ENCODE data around the gene LGALS3BP. TPM values are rescaled to one million over a fixed set of nuclear protein-coding genes. Genes with fewer than 3 reads are reported as not detected.
"Not testable (repeated sequence)": the region's sequence is repeated elsewhere in the genome, so short reads cannot be mapped to it uniquely, and the experiment has no call there.

The LGALS3BP gene
- total RNA-seq, 1 donor from 2014 or later, result 147 TPM

- intact Hi-C loops (cut with DNase I), result loop anchor here (5.0 kb wide), 1 partner anchor 105 kb away; no protein-coding TSS in a partner anchor
- ATAC-seq (no peak), DNase-seq (ENCODE audit: low spot score) (peak; percentile 62)
Measured at GRCh38 chr17:78971756-78972506, 7.8 kb downstream of the LGALS3BP start.

- ATAC-seq (peak; percentile 50), DNase-seq (ENCODE audit: low spot score) (peak; percentile 94)
- intact Hi-C loops (cut with DNase I), result loop anchor here (5.0 kb wide), 1 partner anchor 104 kb away; no protein-coding TSS in a partner anchor
Measured at GRCh38 chr17:78970834-78971755, 8.6 kb downstream of the LGALS3BP start.

- no peak for ATAC-seq
- intact Hi-C loops (cut with DNase I), result loop anchor here (5.0 kb wide), 1 partner anchor 103 kb away; no protein-coding TSS in a partner anchor
- DNase-seq (ENCODE audit: low spot score), result no peak
Measured at GRCh38 chr17:78969865-78970264, 9.9 kb downstream of the LGALS3BP start.

- ATAC-seq (no peak), DNase-seq (ENCODE audit: low spot score) (no peak)
- intact Hi-C loops (cut with DNase I), result no loop called here
Measured at GRCh38 chr17:78967782-78968362, 11.9 kb downstream of the LGALS3BP start.

- peak; percentile 5 for ATAC-seq
- no peak for DNase-seq (ENCODE audit: low spot score)
- intact Hi-C loops (cut with DNase I), result no loop called here
Measured at GRCh38 chr17:78966910-78967600, 12.7 kb downstream of the LGALS3BP start.

GRCh38 chr17:78966123-78966813 is 13.5 kb downstream of the LGALS3BP start:
- intact Hi-C loops (cut with DNase I), result no loop called here
- ATAC-seq (peak; percentile 67), DNase-seq (ENCODE audit: low spot score) (no peak)

GRCh38 chr17:78965491-78965924 is 14.2 kb downstream of the LGALS3BP start:
- no peak for ATAC-seq
- intact Hi-C loops (cut with DNase I), result no loop called here

GRCh38 chr17:78963378-78963777 is 16.3 kb downstream of the LGALS3BP start:
- no peak for DNase-seq (ENCODE audit: low spot score)
- no peak for ATAC-seq
- intact Hi-C loops (cut with DNase I), result no loop called here

More at GRCh38 chr17:78965491-78965924, 14.2 kb downstream of the LGALS3BP start:
- no peak for DNase-seq (ENCODE audit: low spot score)

GRCh38 chr17:78962984-78963348 is 16.8 kb downstream of the LGALS3BP start:
- DNase-seq (ENCODE audit: low spot score); ATAC-seq; intact Hi-C loops (cut with DNase I): not testable (repeated sequence)

GRCh38 chr17:78962345-78962983 is 17.3 kb downstream of the LGALS3BP start:
- no peak for ATAC-seq
- no peak for DNase-seq (ENCODE audit: low spot score)
- intact Hi-C loops (cut with DNase I), result no loop called here

- ATAC-seq (no peak), DNase-seq (ENCODE audit: low spot score) (no peak)
- intact Hi-C loops (cut with DNase I), result no loop called here
Measured at GRCh38 chr17:78961571-78961970, 18.2 kb downstream of the LGALS3BP start.

GRCh38 chr17:78960928-78961327 is 18.8 kb downstream of the LGALS3BP start:
- intact Hi-C loops (cut with DNase I), result no loop called here
- no peak for DNase-seq (ENCODE audit: low spot score)
- peak; percentile 50 for ATAC-seq

- intact Hi-C loops (cut with DNase I), result no loop called here
- ATAC-seq, result no peak
- DNase-seq (ENCODE audit: low spot score), result no peak
Measured at GRCh38 chr17:78959803-78960202, 19.9 kb downstream of the LGALS3BP start.

- intact Hi-C loops (cut with DNase I), result no loop called here
- ATAC-seq (peak; percentile 27), DNase-seq (ENCODE audit: low spot score) (no peak)
Measured at GRCh38 chr17:78958641-78959127, 21.0 kb downstream of the LGALS3BP start.

- ATAC-seq (no peak), DNase-seq (ENCODE audit: low spot score) (no peak)
- intact Hi-C loops (cut with DNase I), result no loop called here
Measured at GRCh38 chr17:78957128-78957527, 22.6 kb downstream of the LGALS3BP start.

- no peak for DNase-seq (ENCODE audit: low spot score)
- ATAC-seq, result no peak
- intact Hi-C loops (cut with DNase I), result no loop called here
Measured at GRCh38 chr17:78956254-78956653, 23.5 kb downstream of the LGALS3BP start.

GRCh38 chr17:78954684-78955083 is 25.0 kb downstream of the LGALS3BP start:
- ATAC-seq (no peak), DNase-seq (ENCODE audit: low spot score) (no peak)
- intact Hi-C loops (cut with DNase I), result no loop called here
